Activated CD8-positive, alpha-beta T cell treated with anti-CD3 and anti-CD28 coated beads for 36 hours (primary cell): ENCODE measurements around the gene KHDC1L. TPM values are rescaled to one million over a fixed set of nuclear protein-coding genes. Genes with fewer than 3 reads are reported as not detected.
"Not testable (repeated sequence)": the region's sequence is repeated elsewhere in the genome, so short reads cannot be mapped to it uniquely, and the experiment has no call there.

ENCODE experiments used
- ATAC-seq: fragments of 200-7000 bp; cut with Tn5 transposase; one replicate; pipeline ENCODE4 v1.10.0; 2021; ENCODE audit warnings: mild to moderate bottlenecking, moderate library complexity
- CTCF ChIA-PET: fragments of 350-600 bp; sonication (Branson Sonifier 250); formaldehyde crosslinking; loops from one replicate; lab custom pipeline; 2021; ENCODE audit warnings: antibody characterized with exemption; lab: Charles Lee
- POLR2A ChIA-PET: fragments of 350-600 bp; sonication (Branson Sonifier 250); formaldehyde crosslinking; loops from one replicate; lab custom pipeline; 2021; ENCODE audit warnings: antibody characterized with exemption; lab: Charles Lee
- DNase-seq: peaks from one replicate; pipeline ENCODE4 v3.0.0-alpha.2; 2020
- H3K27ac Mint-ChIP-seq: one replicate; pipeline ENCODE4 v1.8.0; 2021; ENCODE audit warnings: mild to moderate bottlenecking, mixed read lengths
- H3K27me3 Mint-ChIP-seq: one replicate; pipeline ENCODE4 v1.8.0; 2021; ENCODE audit warnings: mixed read lengths
- H3K36me3 Mint-ChIP-seq: one replicate; pipeline ENCODE4 v1.8.0; 2021; ENCODE audit warnings: low read depth, mixed read lengths
- H3K4me1 Mint-ChIP-seq: one replicate; pipeline ENCODE4 v1.8.0; 2021; ENCODE audit warnings: low read depth, mixed read lengths
- H3K4me3 Mint-ChIP-seq: one replicate; pipeline ENCODE4 v1.8.0; 2021; ENCODE audit warnings: mild to moderate bottlenecking, moderate library complexity, mixed read lengths
- H3K9me3 Mint-ChIP-seq: one replicate; pipeline ENCODE4 v1.8.0; 2021; ENCODE audit warnings: mixed read lengths
- CTCF ChIP-seq: fragments of 200-600 bp; IDR thresholded peaks from one replicate; pipeline ENCODE4 v1.8.0; 2022; ENCODE audit warnings: antibody characterized with exemption, mild to moderate bottlenecking
- intact Hi-C: fragments of 100-400 bp; cut with micrococcal nuclease; formaldehyde crosslinking; loops from one replicate; pipeline ENCODE4 v1.10.0; 2022
- total RNA-seq, 2 experiments: library from RNA; stranded (reverse); gene quantifications; one replicate each; pipeline ENCODE4 v1.2.3, GENCODE V29; 2021

The KHDC1L gene
- total RNA-seq, 2 experiments from 2014 or later: not detected

GRCh38 chr6:73248192-73248903, 23.1 kb upstream of the KHDC1L start:
- no peaks in the 10 kb centered on the region for H3K36me3 Mint-ChIP-seq
- H3K4me3 Mint-ChIP-seq: no peak overlapping the region
- ATAC-seq: no peak
- no peak for TF ChIP-seq CTCF
- H3K9me3 Mint-ChIP-seq: no peaks in the 10 kb centered on the region
- H3K27me3 Mint-ChIP-seq: no peaks in the 10 kb centered on the region
- DNase-seq: no peak
- CTCF ChIA-PET: interaction anchor here (1.0 to 1.6 kb wide), 2 partner anchors 78 to 118 kb away, joined by 3 to 5 read pairs; no protein-coding TSS in a partner anchor
- intact Hi-C loops: no loop called here
- no peak overlapping the region for H3K27ac Mint-ChIP-seq
- POLR2A ChIA-PET: no interaction called here
- H3K4me1 Mint-ChIP-seq: no peaks in the 10 kb centered on the region

- H3K4me3 Mint-ChIP-seq: no peak overlapping the region
- no peaks in the 10 kb centered on the region for H3K36me3 Mint-ChIP-seq
- TF ChIP-seq CTCF: no peak
- H3K9me3 Mint-ChIP-seq: no peaks in the 10 kb centered on the region
- DNase-seq (no peak), ATAC-seq (no peak)
- no peaks in the 10 kb centered on the region for H3K27me3 Mint-ChIP-seq
- H3K27ac Mint-ChIP-seq: no peak overlapping the region
- ChIA-PET POLR2A (no interaction called here), CTCF (no interaction called here)
- no peaks in the 10 kb centered on the region for H3K4me1 Mint-ChIP-seq
- intact Hi-C loops: no loop called here
Observed at GRCh38 chr6:73242001-73242400, 16.7 kb upstream of the KHDC1L start.

- no peaks in the 10 kb centered on the region for H3K9me3 Mint-ChIP-seq
- H3K4me3 Mint-ChIP-seq: no peak overlapping the region
- no peaks in the 10 kb centered on the region for H3K4me1 Mint-ChIP-seq
- no peak for TF ChIP-seq CTCF
- no peaks in the 10 kb centered on the region for H3K36me3 Mint-ChIP-seq
- no peak overlapping the region for H3K27ac Mint-ChIP-seq
- ChIA-PET CTCF (no interaction called here), POLR2A (no interaction called here)
- intact Hi-C loops: no loop called here
- no peak for ATAC-seq
- no peak for DNase-seq
- no peaks in the 10 kb centered on the region for H3K27me3 Mint-ChIP-seq
Observed at GRCh38 chr6:73240730-73241129, 15.4 kb upstream of the KHDC1L start.

GRCh38 chr6:73236144-73236750, 11.0 kb upstream of the KHDC1L start:
- Mint-ChIP-seq H3K4me3 (no peak overlapping the region), H3K9me3 (no peaks in the 10 kb centered on the region), H3K27ac (no peak overlapping the region), H3K27me3 (no peaks in the 10 kb centered on the region), H3K4me1 (no peaks in the 10 kb centered on the region), H3K36me3 (no peaks in the 10 kb centered on the region)
- intact Hi-C loops: no loop called here
- no peak for TF ChIP-seq CTCF
- ATAC-seq (no peak), DNase-seq (no peak)
- ChIA-PET POLR2A (interaction anchor here (1.1 kb wide), 1 partner anchor 20 kb away, joined by 3 read pairs; no protein-coding TSS in a partner anchor), CTCF (interaction anchor here (1.1 kb wide), 1 partner anchor 153 kb away, joined by 3 read pairs; no protein-coding TSS in a partner anchor)

GRCh38 chr6:73234733-73235132, 9.4 kb upstream of the KHDC1L start:
- no peak for DNase-seq
- no peak overlapping the region for H3K27ac Mint-ChIP-seq
- no peaks in the 10 kb centered on the region for H3K36me3 Mint-ChIP-seq
- intact Hi-C loops: no loop called here
- POLR2A ChIA-PET: no interaction called here
- no peak for TF ChIP-seq CTCF
- CTCF ChIA-PET: no interaction called here
- no peaks in the 10 kb centered on the region for H3K9me3 Mint-ChIP-seq
- H3K27me3 Mint-ChIP-seq: no peaks in the 10 kb centered on the region
- H3K4me3 Mint-ChIP-seq: no peak overlapping the region
- no peaks in the 10 kb centered on the region for H3K4me1 Mint-ChIP-seq
- no peak for ATAC-seq

- DNase-seq, POLR2A ChIA-PET, H3K4me3 Mint-ChIP-seq, CTCF ChIA-PET, H3K4me1 Mint-ChIP-seq, H3K27ac Mint-ChIP-seq, ATAC-seq, H3K27me3 Mint-ChIP-seq, H3K9me3 Mint-ChIP-seq, intact Hi-C loops, H3K36me3 Mint-ChIP-seq: not testable (repeated sequence)
Observed at GRCh38 chr6:73233971-73234370, 8.7 kb upstream of the KHDC1L start.
